Aorta (tissue), 5 donors: ENCODE results near the gene EGR4. TPM values are rescaled to one million over a fixed set of nuclear protein-coding genes. Genes with fewer than 3 reads are reported as not detected.

Experiments used
- ATAC-seq: fragments of 200-7000 bp; cut with Tn5 transposase; one replicate; pipeline ENCODE4 v1.9.1; 2022; ENCODE audit warnings: moderate library complexity; ENCODE audit not compliant: low FRiP score
- DNase-seq, 2 donors: peaks; one replicate each; pipeline ENCODE4 v3.0.0-alpha.2; 2020
- H3K27ac ChIP-seq, 2 donors: one replicate each; pipeline ENCODE4 v1.5.1; 2013; ENCODE audit warnings: low read length in 2 of 2, mild to moderate bottlenecking in 2 of 2, moderate library complexity in 2 of 2, control low read depth in 1 of 2, inconsistent platforms in 1 of 2, low read depth in 1 of 2
- H3K27me3 ChIP-seq, 2 donors: one replicate each; pipeline ENCODE4 v1.6.1; 2013; ENCODE audit warnings: control low read depth in 1 of 2, low read length in 1 of 2, mild to moderate bottlenecking in 1 of 2, moderate library complexity in 1 of 2; ENCODE audit not compliant: insufficient read depth in 2 of 2, control insufficient read depth in 1 of 2
- H3K36me3 ChIP-seq, 2 donors: one replicate each; pipeline ENCODE4 v1.6.1; 2013; ENCODE audit warnings: control low read depth in 1 of 2, low read length in 1 of 2, mild to moderate bottlenecking in 1 of 2; ENCODE audit not compliant: insufficient read depth in 2 of 2, control insufficient read depth in 1 of 2
- H3K4me1 ChIP-seq, 2 donors: one replicate each; pipeline ENCODE4 v1.6.1; 2013; ENCODE audit warnings: low read length in 2 of 2, control low read depth in 1 of 2, mild to moderate bottlenecking in 1 of 2, moderate library complexity in 1 of 2; ENCODE audit not compliant: insufficient read depth in 2 of 2, control insufficient read depth in 1 of 2
- H3K4me3 ChIP-seq, 2 donors: one replicate each; pipeline ENCODE4 v1.5.1; 2013; ENCODE audit warnings: low read length in 2 of 2, control low read depth in 1 of 2, mild to moderate bottlenecking in 1 of 2
- H3K9me3 ChIP-seq: one replicate; pipeline ENCODE4 v1.6.1; 2013; ENCODE audit warnings: mild to moderate bottlenecking, low read length; ENCODE audit not compliant: control insufficient read depth
- WGBS, 2 donors: extraction: QIAGEN DNeasy Blood & Tissue Kit; methylation state at CpG; one replicate each; pipeline ENCODE4 v1.1.7; 2013; 5-methylcytosine and 5-hydroxymethylcytosine counted together
- intact Hi-C, 2 donors: fragments of 100-400 bp; cut with DNase I; formaldehyde crosslinking; loops; one replicate each; pipeline versions ENCODE4 v1.14.2 to v1.15.0; 2022
- long read RNA-seq, 2 donors: library from polyadenylated mRNA; unstranded; transcript quantifications; one replicate each; pipeline ENCODE4 v2.0.0, GENCODE V29; 2020 to 2021
- polyA plus RNA-seq, 2 donors: library from polyadenylated mRNA; stranded (reverse); fragments of 200-250 nt; gene quantifications; one replicate each; pipeline ENCODE4 v1.2.3, GENCODE V29; 2013
- total RNA-seq, 2 donors: library from RNA; stranded (reverse); fragmentation: NEBNext Ultra II Directional; extraction: Animal tissue kit (Norgen Biotek cat#: 25700); gene quantifications; one replicate each; pipeline ENCODE4 v1.2.1, GENCODE V29; 2021
- donor health status: healthy with polysubstance abuse.
- donor health status: Bipolar disorder and iron deficiency.
- donor health status: DM: no; HTN: no; CAD: no.
- donor health status: DM: no; HTN: no; CAD: no.
- donor health status: DM: yes; HTN: yes; CAD: no.

EGR4 gene
- total RNA-seq (not detected), polyA plus RNA-seq (not detected)
- long read RNA-seq, donor 1: 0 reads
- long read RNA-seq, donor 2: 0 reads

GRCh38 chr2:73293534-73294171, at the start of gene EGR4:
Gene EGR4 (minus strand): TSS chr2:73293548. CDS start chr2:73293317, 231 bp downstream.
- ATAC-seq (no peak), DNase-seq (peak; percentile 75 to 81)
- Histone ChIP-seq H3K9me3 (no peaks in the 10 kb centered on the region), H3K27me3 (no peaks in the 10 kb centered on the region), H3K4me3 (peak within 1 kb of the TSS; percentile 6 to 27), H3K36me3 (no peaks in the 10 kb centered on the region), H3K27ac (no peak within 1 kb of the TSS), H3K4me1 (no peaks in the 10 kb centered on the region)
- intact Hi-C loops: no loop called here
- WGBS, 2 donors: 2% methylated on average over 37 to 45 of the region's 45 CpGs

GRCh38 chr2:73341039-73341438, 47.7 kb upstream of the EGR4 start:
- no peaks in the 10 kb centered on the region for H3K9me3 ChIP-seq
- intact Hi-C loops: no loop called here
- H3K27ac ChIP-seq: no peak overlapping the region
- H3K27me3 ChIP-seq: peaks cover 0 to 1% of the 10 kb centered on the region in 2 donors
- 67 to 75% methylated on average over 3 of the region's 3 CpGs for WGBS, 2 donors
- H3K4me1 ChIP-seq: no peaks in the 10 kb centered on the region
- no peak overlapping the region for H3K4me3 ChIP-seq
- DNase-seq: no peak
- H3K36me3 ChIP-seq: no peaks in the 10 kb centered on the region
- no peak for ATAC-seq

GRCh38 chr2:73339201-73339600, 45.9 kb upstream of the EGR4 start:
- H3K4me1 ChIP-seq: no peaks in the 10 kb centered on the region
- DNase-seq (no peak), ATAC-seq (no peak)
- WGBS, 2 donors: 47 to 49% methylated on average over 3 of the region's 3 CpGs
- no peak overlapping the region for H3K27ac ChIP-seq
- peaks cover 2% of the 10 kb centered on the region for H3K9me3 ChIP-seq
- H3K4me3 ChIP-seq: no peak overlapping the region
- intact Hi-C loops: no loop called here
- H3K27me3 ChIP-seq: peaks cover 0 to 1% of the 10 kb centered on the region in 2 donors
- H3K36me3 ChIP-seq: no peaks in the 10 kb centered on the region

GRCh38 chr2:73337828-73338227, 44.5 kb upstream of the EGR4 start:
- no peak for DNase-seq

GRCh38 chr2:73334620-73335019, 41.3 kb upstream of the EGR4 start:
- no peaks in the 10 kb centered on the region for H3K36me3 ChIP-seq
- H3K27ac ChIP-seq: no peak overlapping the region
- peaks cover 3% of the 10 kb centered on the region for H3K9me3 ChIP-seq
- DNase-seq (no peak), ATAC-seq (no peak)
- no peak overlapping the region for H3K4me3 ChIP-seq
- intact Hi-C loops: no loop called here
- no peaks in the 10 kb centered on the region for H3K27me3 ChIP-seq
- WGBS, 2 donors: 89 to 97% methylated on average over 1 of the region's 1 CpG
- H3K4me1 ChIP-seq: no peaks in the 10 kb centered on the region

More at GRCh38 chr2:73337828-73338227, 44.5 kb upstream of the EGR4 start:
- Histone ChIP-seq H3K9me3 (peaks cover 3% of the 10 kb centered on the region), H3K36me3 (no peaks in the 10 kb centered on the region), H3K4me1 (no peaks in the 10 kb centered on the region), H3K27me3 (peaks cover 0 to 1% of the 10 kb centered on the region in 2 donors), H3K27ac (no peak overlapping the region), H3K4me3 (no peak overlapping the region)
- 37 to 46% methylated on average over 3 of the region's 3 CpGs for WGBS, 2 donors
- no peak for ATAC-seq
- intact Hi-C loops: no loop called here

- intact Hi-C loops: no loop called here
- Histone ChIP-seq H3K27ac (no peak overlapping the region), H3K4me3 (no peak overlapping the region), H3K27me3 (no peaks in the 10 kb centered on the region), H3K36me3 (no peaks in the 10 kb centered on the region), H3K4me1 (no peaks in the 10 kb centered on the region), H3K9me3 (peaks cover 3% of the 10 kb centered on the region)
- ATAC-seq (no peak), DNase-seq (no peak)
- WGBS, 2 donors: 62 to 66% methylated on average over 2 of the region's 2 CpGs
Measured at GRCh38 chr2:73334045-73334444, 40.7 kb upstream of the EGR4 start.

- H3K36me3 ChIP-seq: no peaks in the 10 kb centered on the region
- no peak for DNase-seq
- H3K27ac ChIP-seq: no peak overlapping the region
- intact Hi-C loops: no loop called here
- H3K9me3 ChIP-seq: peaks cover 3% of the 10 kb centered on the region
- no peaks in the 10 kb centered on the region for H3K27me3 ChIP-seq
- H3K4me3 ChIP-seq: no peak overlapping the region
- ATAC-seq: no peak
- H3K4me1 ChIP-seq: no peaks in the 10 kb centered on the region
Measured at GRCh38 chr2:73333564-73333963, 40.2 kb upstream of the EGR4 start.

GRCh38 chr2:73324126-73324725, 30.9 kb upstream of the EGR4 start:
- no peak for ATAC-seq
- Histone ChIP-seq H3K36me3 (no peaks in the 10 kb centered on the region), H3K9me3 (no peaks in the 10 kb centered on the region), H3K27ac (no peak overlapping the region), H3K4me1 (no peaks in the 10 kb centered on the region), H3K27me3 (no peaks in the 10 kb centered on the region), H3K4me3 (no peak overlapping the region)
- intact Hi-C loops: no loop called here
- 32 to 37% methylated on average over 13 of the region's 13 CpGs for WGBS, 2 donors
- no peak for DNase-seq

- Histone ChIP-seq H3K27ac (no peak overlapping the region), H3K4me3 (no peak overlapping the region), H3K36me3 (no peaks in the 10 kb centered on the region), H3K27me3 (no peaks in the 10 kb centered on the region), H3K4me1 (no peaks in the 10 kb centered on the region), H3K9me3 (no peaks in the 10 kb centered on the region)
- ATAC-seq (no peak), DNase-seq (no peak)
- intact Hi-C loops: no loop called here
- 69 to 70% methylated on average over 5 of the region's 5 CpGs for WGBS, 2 donors
Measured at GRCh38 chr2:73323551-73323950, 30.2 kb upstream of the EGR4 start.
